ENCODE data around the gene PALLD. TPM values are rescaled to one million over a fixed set of nuclear protein-coding genes. Genes with fewer than 3 reads are reported as not detected.
A peak's percentile ranks its signal among the peaks of the same experiment; 100 is the strongest.
"Not testable (repeated sequence)": the region's sequence is repeated elsewhere in the genome, so short reads cannot be mapped to it uniquely, and the experiment has no call there.

The PALLD gene
- total RNA-seq, 1 experiment from 2014 or later: 18.3 TPM

DNA sequence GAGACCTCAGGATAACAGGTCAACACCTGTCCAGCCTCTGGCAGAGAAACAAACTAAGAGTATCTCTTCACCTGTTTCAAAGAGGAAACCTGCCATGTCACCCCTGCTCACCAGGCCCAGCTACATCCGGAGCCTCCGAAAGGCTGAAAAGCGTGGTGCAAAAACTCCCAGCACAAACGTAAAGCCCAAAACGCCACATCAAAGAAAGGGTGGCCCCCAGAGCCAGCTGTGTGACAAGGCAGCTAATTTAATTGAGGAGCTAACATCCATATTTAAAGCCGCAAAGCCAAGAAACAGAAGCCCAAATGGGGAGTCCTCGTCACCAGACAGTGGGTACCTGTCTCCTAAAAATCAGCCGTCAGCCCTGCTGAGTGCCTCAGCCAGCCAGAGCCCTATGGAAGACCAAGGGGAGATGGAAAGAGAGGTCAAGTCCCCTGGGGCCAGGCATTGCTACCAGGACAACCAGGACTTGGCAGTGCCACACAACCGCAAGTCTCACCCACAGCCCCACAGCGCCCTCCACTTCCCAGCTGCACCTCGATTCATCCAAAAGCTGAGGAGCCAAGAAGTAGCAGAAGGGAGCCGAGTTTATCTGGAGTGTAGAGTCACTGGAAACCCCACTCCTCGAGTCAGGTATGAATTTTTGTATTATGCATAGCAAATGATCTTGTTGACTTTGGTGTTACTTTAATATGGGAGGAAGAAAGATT lies 15.1 kb downstream of the PALLD start:
- H3K79me1 ChIP-seq (ENCODE audit: insufficient read depth, low read depth, low read length, poor library complexity, severe bottlenecking): no peaks in the 10 kb centered on the region
- TF ChIP-seq, protein P1, sequence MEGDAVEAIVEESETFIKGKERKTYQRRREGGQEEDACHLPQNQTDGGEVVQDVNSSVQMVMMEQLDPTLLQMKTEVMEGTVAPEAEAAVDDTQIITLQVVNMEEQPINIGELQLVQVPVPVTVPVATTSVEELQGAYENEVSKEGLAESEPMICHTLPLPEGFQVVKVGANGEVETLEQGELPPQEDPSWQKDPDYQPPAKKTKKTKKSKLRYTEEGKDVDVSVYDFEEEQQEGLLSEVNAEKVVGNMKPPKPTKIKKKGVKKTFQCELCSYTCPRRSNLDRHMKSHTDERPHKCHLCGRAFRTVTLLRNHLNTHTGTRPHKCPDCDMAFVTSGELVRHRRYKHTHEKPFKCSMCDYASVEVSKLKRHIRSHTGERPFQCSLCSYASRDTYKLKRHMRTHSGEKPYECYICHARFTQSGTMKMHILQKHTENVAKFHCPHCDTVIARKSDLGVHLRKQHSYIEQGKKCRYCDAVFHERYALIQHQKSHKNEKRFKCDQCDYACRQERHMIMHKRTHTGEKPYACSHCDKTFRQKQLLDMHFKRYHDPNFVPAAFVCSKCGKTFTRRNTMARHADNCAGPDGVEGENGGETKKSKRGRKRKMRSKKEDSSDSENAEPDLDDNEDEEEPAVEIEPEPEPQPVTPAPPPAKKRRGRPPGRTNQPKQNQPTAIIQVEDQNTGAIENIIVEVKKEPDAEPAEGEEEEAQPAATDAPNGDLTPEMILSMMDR (conservative IDR thresholded peaks at IDR 0.05): no peak
- no CpG with 5 or more reads among the region's 13 CpGs for WGBS (ENCODE audit: extremely low coverage, insufficient read length, low lambda C conversion rate)
- H3K9ac ChIP-seq (ENCODE audit: extremely low read depth, insufficient read length, low read length): no peak overlapping the region
- Mint-ChIP-seq H3K36me3 (ENCODE audit: insufficient read depth in 1 of 3, low read depth in 3 of 3) (no peaks in the 10 kb centered on the region), H3K27ac (peak overlapping the region in 1 of 3 experiments; percentile 24; a peak in 1 of 7 replicates), H3K4me3 (no peak overlapping the region), H3K4me1 (no peaks in the 10 kb centered on the region), H3K27me3 (ENCODE audit: low read depth) (no peaks in the 10 kb centered on the region), H3K9me3 (no peaks in the 10 kb centered on the region)
- H3K23me2 ChIP-seq (ENCODE audit: insufficient read length, low read depth, low read length, poor library complexity, severe bottlenecking): no peaks in the 10 kb centered on the region
- no peak overlapping the region for H2BK120ac ChIP-seq (ENCODE audit: low read depth, low read length, poor library complexity, severe bottlenecking)
- H3K18ac ChIP-seq (ENCODE audit: insufficient read length, low read depth, low read length): no peak overlapping the region
- no peak overlapping the region for H2BK5ac ChIP-seq (ENCODE audit: insufficient read length, low read length)
- H2AK5ac ChIP-seq (ENCODE audit: insufficient read length, low read length): no peak overlapping the region
- H4K20me1 ChIP-seq (ENCODE audit: control insufficient read depth, insufficient read depth, insufficient read length): no peaks in the 10 kb centered on the region
- no peaks in the 10 kb centered on the region for H3K79me2 ChIP-seq (ENCODE audit: insufficient read depth, low read length)
- H2BK12ac ChIP-seq (ENCODE audit: insufficient read length, low read depth, low read length): no peak overlapping the region
- H3K9me3 ChIP-seq (ENCODE audit: control insufficient read depth, low read depth, low read length): no peaks in the 10 kb centered on the region
- H3K56ac ChIP-seq (ENCODE audit: insufficient read length, low read depth, low read length): no peak overlapping the region
- no peak overlapping the region for H3K4me2 ChIP-seq (ENCODE audit: insufficient read depth, insufficient read length, low read length)
- no peaks in the 10 kb centered on the region for H3K4me1 ChIP-seq (ENCODE audit: insufficient read depth, low read length)
- no peak overlapping the region for H2AFZ ChIP-seq (ENCODE audit: low read length)
- H3K23ac ChIP-seq (ENCODE audit: insufficient read length, low read depth, low read length): no peak overlapping the region
- H2BK20ac ChIP-seq (ENCODE audit: low read depth, low read length, poor library complexity, severe bottlenecking): no peak overlapping the region
- H3K4ac ChIP-seq (ENCODE audit: low read depth, low read length): no peak overlapping the region
- H3K14ac ChIP-seq (ENCODE audit: insufficient read depth, low read length): peak overlapping the region; percentile 11; the same call in 1 of the 2 replicates
- no peak overlapping the region for H4K91ac ChIP-seq (ENCODE audit: insufficient read length, low read depth, low read length)
- no peak overlapping the region for H3T11ph ChIP-seq (ENCODE audit: low read length)
- H2BK15ac ChIP-seq (ENCODE audit: low read depth, low read length): no peak overlapping the region
- H3K27me3 ChIP-seq (ENCODE audit: insufficient read depth, low read length): no peaks in the 10 kb centered on the region
- no peak overlapping the region for H4K5ac ChIP-seq (ENCODE audit: insufficient read length, low read depth, low read length)
- no peak overlapping the region for H4K8ac ChIP-seq (replicated peaks; ENCODE audit: insufficient read length, low read depth, low read length)
- no peak overlapping the region for H3K27ac ChIP-seq (ENCODE audit: insufficient read length, low read depth, low read length)
- peak; percentile 39 for DNase-seq

DNA sequence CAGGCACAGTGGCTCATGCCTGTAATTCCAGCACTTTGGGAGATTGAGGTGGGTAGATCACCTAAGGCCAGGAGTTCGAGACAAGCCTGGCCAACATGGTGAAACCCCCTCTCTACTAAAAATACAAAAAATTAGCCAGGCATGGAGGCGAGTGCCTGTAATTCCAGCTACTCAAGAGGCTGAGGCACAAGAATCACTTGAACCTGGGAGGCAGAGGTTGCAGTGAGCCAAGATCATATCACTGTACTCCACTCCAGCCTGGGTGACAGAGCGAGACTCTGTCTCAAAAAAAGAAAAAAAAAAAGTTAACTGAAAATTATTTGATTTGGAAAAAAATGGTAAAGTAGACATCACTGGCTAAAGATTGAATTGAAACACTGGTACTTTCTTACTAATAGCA lies 17.0 kb downstream of the PALLD start:
- H4K20me1 ChIP-seq (ENCODE audit: control insufficient read depth, insufficient read depth, insufficient read length); H2AFZ ChIP-seq (ENCODE audit: low read length); H3K27ac ChIP-seq (ENCODE audit: insufficient read length, low read depth, low read length); H3K14ac ChIP-seq (ENCODE audit: insufficient read depth, low read length); H4K8ac ChIP-seq (replicated peaks; ENCODE audit: insufficient read length, low read depth, low read length); H3K27ac Mint-ChIP-seq; H3K27me3 Mint-ChIP-seq (ENCODE audit: low read depth); H3K79me1 ChIP-seq (ENCODE audit: insufficient read depth, low read depth, low read length, poor library complexity, severe bottlenecking); H3K27me3 ChIP-seq (ENCODE audit: insufficient read depth, low read length); H4K5ac ChIP-seq (ENCODE audit: insufficient read length, low read depth, low read length); H2BK5ac ChIP-seq (ENCODE audit: insufficient read length, low read length); H3K36me3 Mint-ChIP-seq (ENCODE audit: insufficient read depth in 1 of 3, low read depth in 3 of 3); H3K23me2 ChIP-seq (ENCODE audit: insufficient read length, low read depth, low read length, poor library complexity, severe bottlenecking); H2BK15ac ChIP-seq (ENCODE audit: low read depth, low read length); H3K23ac ChIP-seq (ENCODE audit: insufficient read length, low read depth, low read length); H3K4me2 ChIP-seq (ENCODE audit: insufficient read depth, insufficient read length, low read length); H3K9me3 ChIP-seq (ENCODE audit: control insufficient read depth, low read depth, low read length); H2BK20ac ChIP-seq (ENCODE audit: low read depth, low read length, poor library complexity, severe bottlenecking); H3K4ac ChIP-seq (ENCODE audit: low read depth, low read length); H2AK5ac ChIP-seq (ENCODE audit: insufficient read length, low read length); H3K9ac ChIP-seq (ENCODE audit: extremely low read depth, insufficient read length, low read length); H3K9me3 Mint-ChIP-seq; DNase-seq; H2BK120ac ChIP-seq (ENCODE audit: low read depth, low read length, poor library complexity, severe bottlenecking); H2BK12ac ChIP-seq (ENCODE audit: insufficient read length, low read depth, low read length); H3K4me1 Mint-ChIP-seq; H3K79me2 ChIP-seq (ENCODE audit: insufficient read depth, low read length); H3K18ac ChIP-seq (ENCODE audit: insufficient read length, low read depth, low read length); H3K56ac ChIP-seq (ENCODE audit: insufficient read length, low read depth, low read length); H3K4me1 ChIP-seq (ENCODE audit: insufficient read depth, low read length); H3T11ph ChIP-seq (ENCODE audit: low read length); H3K4me3 Mint-ChIP-seq; H4K91ac ChIP-seq (ENCODE audit: insufficient read length, low read depth, low read length): not testable (repeated sequence)
- WGBS (ENCODE audit: extremely low coverage, insufficient read length, low lambda C conversion rate): no CpG with 5 or more reads among the region's 3 CpGs

Data from H9 (cell line).